Measurements from ENCODE around the gene MTREX. TPM values are rescaled to one million over a fixed set of nuclear protein-coding genes. Genes with fewer than 3 reads are reported as not detected.
"Not testable (repeated sequence)": the region's sequence is repeated elsewhere in the genome, so short reads cannot be mapped to it uniquely, and the experiment has no call there.

The MTREX gene
- 52.4 TPM for total RNA-seq
- long read RNA-seq, full-length matches to known transcripts, result 17 of 32 reads
- long read RNA-seq, partial matches to known transcripts, result 8 of 32 reads
- long read RNA-seq, other reads (novel, unspliced or antisense), result 7 of 32 reads

DNA sequence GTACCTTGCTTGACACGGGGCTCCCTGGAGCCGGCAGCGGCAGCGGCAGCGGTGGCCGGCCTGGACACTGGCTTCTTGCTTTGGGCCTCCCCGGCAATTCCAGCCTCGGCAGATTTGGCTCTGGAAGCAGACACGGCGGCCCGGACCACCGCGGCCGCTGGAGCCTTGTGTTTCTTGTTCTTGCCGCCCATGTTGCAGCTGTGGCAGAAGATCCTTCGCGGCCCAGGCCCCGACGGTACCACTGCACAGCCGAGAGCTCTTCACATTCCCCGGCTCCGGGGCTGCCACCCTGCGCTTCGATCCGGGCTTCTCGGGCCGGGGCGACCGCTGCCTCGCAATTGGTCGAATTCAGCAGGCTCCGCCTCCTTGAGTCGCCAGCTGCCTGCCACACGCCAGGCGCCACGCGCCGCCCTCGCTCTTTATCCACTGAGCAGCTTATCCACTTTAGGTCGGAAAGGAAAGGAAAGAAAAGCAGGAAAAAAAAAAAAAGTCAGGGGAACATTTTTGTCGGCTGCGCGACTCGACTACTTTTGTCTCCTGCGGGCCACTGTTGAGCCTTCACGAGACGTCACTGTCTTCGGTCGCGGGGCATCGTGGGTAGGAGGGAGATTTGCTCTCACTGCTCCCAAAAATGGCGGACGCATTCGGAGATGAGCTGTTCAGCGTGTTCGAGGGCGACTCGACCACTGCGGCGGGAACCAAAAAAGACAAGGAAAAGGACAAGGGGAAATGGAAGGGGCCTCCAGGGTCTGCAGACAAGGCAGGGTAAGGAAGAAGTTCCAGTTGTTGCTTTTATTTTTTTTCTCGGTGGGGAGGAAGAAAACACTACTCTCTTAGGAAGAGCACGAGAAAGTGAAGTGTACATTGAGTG is at the start of gene MTREX, which contains the start of gene DHX29:
MTREX (plus strand) TSS at position 607 of the 871 bp plus-strand sequence; CDS start at position 632, 25 bp downstream.
DHX29 (minus strand) TSS at position 312 of the 871 bp plus-strand sequence; CDS start at position 191, 121 bp downstream.
- peak; percentile 97 for DNase-seq (ENCODE audit: low spot score)
- intact Hi-C loops (cut with DNase I), result loop anchor here (10.0 kb wide), 1 partner anchor 133 kb away; the partner anchor contains the start of gene CDC20B

DNA sequence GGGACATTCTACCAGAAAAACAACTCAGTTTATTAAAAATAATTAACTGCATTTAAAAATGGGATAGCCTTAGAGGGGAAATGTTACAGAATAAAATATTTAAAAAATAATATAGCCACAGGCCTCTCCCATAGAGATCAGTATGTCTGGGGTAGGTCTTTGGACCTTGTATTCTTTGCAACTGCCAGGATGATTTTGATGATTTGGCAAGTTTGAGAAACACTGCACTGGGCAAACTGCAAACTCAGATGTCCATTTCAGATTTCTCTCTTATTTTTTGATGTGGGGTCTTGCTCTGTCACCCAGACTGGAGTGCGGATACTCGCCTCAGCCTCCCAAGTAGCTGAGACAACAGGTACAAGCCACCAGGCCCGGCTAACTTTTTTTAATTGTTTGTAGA is 49.5 kb upstream of the MTREX start:
- DNase-seq (ENCODE audit: low spot score), result no peak
- intact Hi-C loops (cut with DNase I), result no loop called here

DNA sequence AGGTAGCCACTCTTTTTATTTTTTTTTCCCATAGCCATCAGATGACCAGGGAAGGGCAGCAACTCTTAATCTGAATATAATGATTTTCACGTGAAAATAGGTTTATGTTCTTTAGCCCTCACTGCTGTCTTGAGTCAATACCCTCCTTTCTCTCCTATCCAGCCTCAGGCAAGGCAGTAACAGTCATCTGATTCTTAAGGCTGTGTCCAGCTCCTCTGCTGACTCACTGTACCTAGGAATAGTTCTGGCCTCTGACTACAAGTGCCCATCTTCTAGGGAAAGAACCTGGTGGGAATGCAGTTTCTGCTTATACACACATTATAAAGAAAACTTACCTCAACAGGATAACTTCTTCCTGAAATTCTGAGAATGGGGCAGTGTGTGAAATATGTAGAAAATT is 31.0 kb upstream of the MTREX start:
- intact Hi-C loops (cut with DNase I), result no loop called here
- DNase-seq (ENCODE audit: low spot score), result no peak

DNA sequence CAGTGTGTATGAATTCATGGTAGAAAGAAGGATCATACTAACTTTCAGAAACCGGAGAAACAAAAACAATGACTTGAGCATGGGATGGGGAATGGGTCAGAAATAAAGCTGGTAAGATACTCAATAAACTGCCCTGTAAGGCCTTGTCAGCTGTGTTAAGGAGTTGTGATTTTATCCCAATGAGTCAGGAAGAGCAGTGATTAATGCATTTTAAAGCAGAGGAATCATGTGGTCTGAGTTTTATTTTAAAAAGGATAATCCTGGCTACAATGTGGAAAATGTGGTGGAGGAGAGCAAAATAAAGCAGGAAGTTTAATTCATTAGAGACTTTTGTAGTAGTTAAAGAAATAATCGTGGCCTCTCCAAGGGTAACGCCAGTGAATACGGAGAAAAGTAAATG is 29.0 kb upstream of the MTREX start:
- intact Hi-C loops (cut with DNase I), result no loop called here

DNA sequence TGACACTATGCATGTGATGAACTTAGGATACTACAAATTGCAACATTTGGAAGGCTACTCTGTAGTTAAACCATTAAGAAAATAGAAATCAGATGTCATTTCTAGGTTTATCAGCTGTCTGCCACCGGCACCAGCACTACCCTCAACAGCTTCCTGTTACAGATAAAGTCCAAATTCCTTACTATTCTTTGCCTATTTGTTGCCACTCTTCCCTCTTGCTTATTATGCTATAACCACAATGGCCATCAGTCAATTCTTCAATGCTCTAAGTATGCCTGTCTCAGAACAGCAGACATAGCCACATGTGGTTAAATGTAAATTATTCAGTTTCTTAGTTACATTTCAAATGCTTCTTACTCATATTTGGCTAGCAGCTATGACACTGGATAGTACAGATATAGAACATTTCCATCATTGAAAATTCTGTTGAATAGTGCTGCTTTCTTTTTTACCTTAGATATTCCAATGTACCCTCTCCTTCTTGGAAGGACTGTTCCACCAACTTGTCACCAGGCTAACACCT is 21.3 kb upstream of the MTREX start:
- no peak for DNase-seq (ENCODE audit: low spot score)
- intact Hi-C loops (cut with DNase I), result no loop called here

More for the DNA sequence above, 29.0 kb upstream of the MTREX start:
- DNase-seq (ENCODE audit: low spot score), result no peak

DNA sequence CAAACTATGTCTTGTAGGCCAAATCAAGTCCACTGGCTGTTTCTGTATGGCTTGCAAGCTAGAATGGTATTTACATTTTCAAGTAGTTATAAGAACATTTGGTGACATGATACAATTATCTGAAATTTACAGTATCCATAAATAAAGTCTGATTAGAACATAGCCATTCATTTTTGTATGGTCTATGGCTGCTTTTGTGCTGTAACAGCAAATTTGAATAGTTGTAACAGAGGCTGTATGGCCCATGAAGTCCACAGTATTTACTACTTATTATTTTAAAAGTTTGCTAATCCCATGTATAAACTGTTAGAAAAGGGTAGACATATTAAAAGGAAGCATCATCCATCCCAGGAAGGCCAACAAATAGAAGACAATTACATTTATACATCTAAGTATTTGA is 18.0 kb upstream of the MTREX start:
- no peak for DNase-seq (ENCODE audit: low spot score)
- intact Hi-C loops (cut with DNase I), result no loop called here

DNA sequence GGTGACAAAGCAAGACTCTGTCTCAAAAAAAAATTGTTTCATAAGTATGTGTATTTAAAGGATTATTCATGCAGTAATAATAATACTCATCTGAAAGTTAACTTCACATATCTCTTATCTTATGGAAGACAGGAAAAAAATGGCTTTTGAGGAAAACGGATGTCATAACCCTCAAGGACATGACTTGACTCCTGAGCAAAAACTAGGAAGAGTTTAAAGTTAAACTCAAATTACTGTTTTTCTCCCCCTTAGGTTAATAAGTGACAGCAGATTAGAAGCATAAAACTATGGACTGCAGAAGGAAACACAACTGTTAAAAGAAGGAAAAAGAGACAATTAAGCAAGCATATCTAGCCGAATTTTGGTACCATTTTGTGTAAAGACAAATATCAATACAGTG is 16.8 kb upstream of the MTREX start:
- intact Hi-C loops (cut with DNase I), result no loop called here
- DNase-seq (ENCODE audit: low spot score), result no peak

DNA sequence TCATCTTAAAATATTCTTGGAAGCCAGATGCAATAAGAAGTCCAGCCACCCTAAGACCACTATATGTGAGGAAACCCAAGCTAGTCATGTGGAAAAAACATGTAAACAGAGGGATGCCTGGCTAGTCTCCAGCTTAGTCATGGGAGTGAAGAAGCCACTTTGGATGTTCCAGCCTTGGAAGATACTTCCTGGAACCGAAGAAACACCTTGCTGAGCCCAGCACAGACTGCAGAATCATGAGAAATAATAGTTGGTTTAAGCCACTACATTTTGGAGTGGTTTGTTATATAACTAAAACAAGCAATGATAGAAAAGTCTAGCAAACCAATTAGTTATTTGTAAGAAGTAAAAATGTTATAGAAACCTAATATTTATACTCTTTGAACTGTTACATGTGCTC is 12.9 kb upstream of the MTREX start:
- intact Hi-C loops (cut with DNase I), result no loop called here
- DNase-seq (ENCODE audit: low spot score), result no peak

DNA sequence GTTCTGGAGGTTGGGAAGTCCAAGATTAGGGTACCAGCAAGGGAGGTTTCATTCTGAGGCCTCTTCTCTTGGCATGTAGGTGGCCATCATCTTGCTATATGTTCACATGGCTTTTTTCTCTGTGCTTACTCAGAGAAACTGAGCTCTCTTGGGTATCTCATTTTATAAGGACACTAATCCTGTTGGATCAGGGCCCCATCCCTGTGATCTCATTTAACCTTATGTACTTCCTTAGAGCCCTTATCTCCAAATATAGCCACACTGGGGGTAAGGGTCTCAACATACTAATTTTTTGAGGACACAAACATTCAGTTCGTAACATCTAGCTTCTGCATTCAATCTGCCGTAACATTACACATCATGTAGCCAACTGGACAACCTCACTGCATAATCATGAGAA is 6.9 kb upstream of the MTREX start:
- intact Hi-C loops (cut with DNase I), result loop anchor here (10.0 kb wide), 1 partner anchor 126 kb away; the partner anchor contains the start of gene CDC20B
- DNase-seq (ENCODE audit: low spot score), result no peak

DNA sequence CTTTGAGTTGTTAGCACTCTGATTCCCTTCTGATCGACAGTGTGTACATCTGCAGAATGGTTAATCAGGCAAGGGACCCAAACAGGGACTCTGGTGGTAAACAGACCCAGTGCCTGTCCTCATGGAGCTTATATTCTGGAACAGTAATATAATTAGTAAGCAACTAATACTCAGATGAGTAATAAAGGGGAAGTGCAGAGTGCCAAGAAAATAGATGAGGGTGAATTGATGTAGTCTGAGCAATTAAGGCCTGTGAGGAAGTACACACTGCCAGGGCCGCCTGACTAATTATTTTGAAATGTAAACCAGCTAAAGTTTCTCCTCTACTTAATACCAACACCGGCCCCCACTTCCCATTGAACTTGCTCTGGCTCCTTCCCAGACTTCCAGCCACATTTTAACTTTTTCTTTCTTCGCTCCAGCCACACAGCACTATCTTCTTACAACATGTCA is 4.5 kb upstream of the MTREX start:
- intact Hi-C loops (cut with DNase I), result loop anchor here (10.0 kb wide), 1 partner anchor 128 kb away; the partner anchor contains the start of gene CDC20B
- DNase-seq (ENCODE audit: low spot score), result no peak

DNA sequence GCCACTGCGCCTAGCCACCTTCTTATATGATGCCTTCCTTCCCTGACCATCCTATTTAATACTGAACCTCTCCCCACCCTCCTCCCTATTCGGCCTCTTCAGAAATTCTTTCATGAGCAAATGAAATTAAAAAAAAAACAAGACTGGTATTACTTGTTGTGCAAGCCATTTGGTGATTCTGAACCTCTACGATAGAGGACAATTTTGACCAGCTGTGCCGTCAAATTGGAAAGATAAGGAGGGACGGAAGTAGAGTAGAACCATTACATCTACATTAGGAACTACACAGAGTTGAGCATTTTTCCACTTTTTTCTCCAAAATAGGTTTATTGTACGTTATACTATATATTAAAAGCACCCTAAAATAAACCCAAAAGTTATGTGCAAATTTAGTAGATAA is 3.2 kb upstream of the MTREX start:
- DNase-seq (ENCODE audit: low spot score), result no peak
- intact Hi-C loops (cut with DNase I), result loop anchor here (10.0 kb wide), 1 partner anchor 130 kb away; the partner anchor contains the start of gene CDC20B

DNA sequence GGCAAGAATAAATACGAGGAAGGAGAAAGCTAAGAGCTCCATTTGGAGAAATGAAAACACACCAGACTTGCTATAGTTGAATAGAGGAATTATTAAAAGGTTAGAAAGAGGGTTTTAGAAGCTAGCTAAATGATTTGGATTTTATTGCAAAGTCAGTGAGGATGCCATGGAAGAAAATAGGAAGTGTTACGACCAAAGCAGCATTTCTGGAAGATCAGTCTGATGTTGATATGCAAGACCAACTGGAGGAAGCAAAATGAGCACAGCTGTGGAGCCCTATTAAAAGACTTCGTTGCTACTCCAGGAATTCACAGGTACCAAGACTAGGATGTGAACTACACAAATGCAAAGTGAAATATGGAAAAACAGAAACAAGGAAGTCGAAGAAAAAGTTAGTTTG is 2.4 kb upstream of the MTREX start:
- intact Hi-C loops (cut with DNase I), result loop anchor here (10.0 kb wide), 1 partner anchor 131 kb away; the partner anchor contains the start of gene CDC20B

DNA sequence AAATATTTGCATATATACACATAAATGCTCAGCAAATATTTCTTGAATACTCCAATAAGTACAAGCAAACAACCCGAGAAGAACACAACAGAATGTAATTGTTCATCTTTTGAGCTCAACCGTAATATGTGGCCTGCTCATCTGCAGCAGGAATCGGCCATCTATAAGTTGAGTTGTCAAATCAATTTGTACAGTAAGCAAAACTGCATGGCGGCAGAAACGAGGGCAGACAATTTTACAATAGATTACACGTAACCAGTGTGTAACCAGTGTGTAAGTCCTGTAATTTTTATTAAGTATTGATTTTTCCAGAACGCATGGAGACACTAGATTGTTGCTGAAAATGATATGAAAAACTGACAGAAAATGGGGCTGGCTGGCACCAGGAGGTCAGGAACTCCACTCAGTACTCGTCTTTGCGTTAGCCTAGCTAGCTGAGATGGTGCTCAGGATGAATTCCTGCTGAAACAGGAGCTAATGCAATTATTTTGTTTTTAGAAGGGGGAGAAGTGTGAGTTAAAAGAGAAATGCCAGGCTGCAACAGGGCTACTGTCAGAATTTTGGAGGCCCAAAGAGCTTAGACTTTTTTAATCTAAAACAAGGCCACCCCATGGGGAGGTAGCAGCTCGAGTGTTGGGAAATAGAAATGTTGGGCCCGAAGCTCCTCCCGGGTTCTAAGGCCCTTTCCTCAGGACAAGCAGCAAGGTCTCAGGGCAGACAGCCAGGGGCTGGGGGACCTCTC is 977 bp upstream of the MTREX start:
- intact Hi-C loops (cut with DNase I), result loop anchor here (10.0 kb wide), 1 partner anchor 132 kb away; the partner anchor contains the start of gene CDC20B
- DNase-seq (ENCODE audit: low spot score), result no peak

More for the DNA sequence above, 2.4 kb upstream of the MTREX start:
- DNase-seq (ENCODE audit: low spot score), result no peak

DNA sequence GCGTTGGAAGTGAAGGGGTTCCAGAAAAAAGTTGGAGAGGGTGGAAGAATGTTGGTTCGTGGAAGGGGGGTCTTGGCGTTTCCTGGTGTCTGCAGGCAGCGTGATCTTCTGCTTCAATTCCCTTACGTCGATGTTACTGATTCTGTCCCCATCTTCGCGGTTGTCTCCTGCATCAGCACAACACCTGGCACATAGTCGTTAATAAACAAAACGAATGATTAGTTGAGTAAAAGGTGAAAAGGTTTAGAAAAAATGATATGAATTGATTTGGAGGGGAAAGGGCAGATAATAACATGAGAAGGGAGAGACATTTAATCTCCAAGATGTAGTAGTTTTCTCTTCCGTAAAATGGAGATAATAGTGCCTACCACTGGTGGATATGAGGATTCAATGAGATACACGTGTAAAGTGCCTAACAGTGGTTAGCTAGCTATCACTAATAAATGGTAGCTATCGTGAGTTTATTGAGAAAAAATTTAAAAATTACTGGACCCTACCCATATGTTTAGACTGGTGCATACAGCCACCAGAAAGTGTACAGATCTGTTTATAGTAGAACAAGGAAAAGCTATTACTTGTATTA is 556 bp downstream of the MTREX start:
- no peak for DNase-seq (ENCODE audit: low spot score)
- intact Hi-C loops (cut with DNase I), result loop anchor here (10.0 kb wide), 1 partner anchor 134 kb away; the partner anchor contains the start of gene CDC20B

DNA sequence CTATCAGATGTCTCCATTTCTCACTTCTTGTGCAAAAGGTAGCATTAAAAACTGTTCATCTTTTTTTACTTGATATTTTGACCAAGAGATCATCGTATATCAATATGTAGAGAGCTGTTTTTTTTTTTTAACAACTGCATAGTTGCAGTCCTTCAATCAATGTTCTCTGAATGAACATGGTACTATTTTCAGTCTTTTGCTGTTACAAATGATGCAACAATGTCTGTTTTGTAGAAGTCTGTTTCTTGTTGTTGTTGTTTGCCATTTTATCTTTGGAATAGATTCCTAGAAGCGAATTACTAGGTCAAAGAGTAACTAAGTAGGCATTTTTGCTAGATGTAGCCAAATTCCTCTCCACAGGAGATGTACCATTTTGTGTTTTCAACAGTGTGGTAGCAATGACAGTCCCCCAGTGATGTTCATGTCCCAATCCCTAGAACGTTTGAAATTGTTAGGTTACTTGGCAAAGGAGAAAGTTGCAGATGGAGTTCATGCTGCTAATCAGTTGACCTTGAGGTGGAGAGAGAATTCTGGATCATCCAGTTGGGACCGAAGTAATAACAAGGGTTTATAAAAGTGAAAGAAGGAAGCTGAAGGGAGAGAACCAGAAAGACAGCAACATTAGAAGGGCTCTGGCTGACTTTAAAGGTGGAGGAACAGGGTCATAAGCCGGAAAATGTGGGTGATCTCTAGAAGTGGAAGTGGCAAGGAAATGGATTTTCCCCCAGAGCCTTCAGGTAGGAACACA is 6.3 kb downstream of the MTREX start:
- no peak for DNase-seq (ENCODE audit: low spot score)
- intact Hi-C loops (cut with DNase I), result no loop called here

DNA sequence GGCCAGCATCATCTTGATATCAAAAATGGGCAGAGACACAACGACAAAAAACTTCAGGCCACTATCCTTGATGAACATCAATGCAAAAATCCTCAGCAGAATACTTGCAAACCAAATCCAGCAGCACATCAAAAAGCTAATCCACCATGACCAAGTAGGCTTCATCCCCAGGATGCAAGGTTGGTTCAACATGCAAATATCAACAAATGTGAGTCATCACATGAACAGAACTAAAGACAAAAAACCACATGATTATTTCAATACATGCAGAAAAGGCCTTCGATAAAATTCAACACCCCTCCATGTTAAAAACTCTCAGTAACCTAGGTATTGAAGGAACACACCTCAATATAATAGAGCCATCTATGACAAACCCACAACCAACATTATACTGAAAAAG is 8.5 kb downstream of the MTREX start:
- intact Hi-C loops (cut with DNase I), result no loop called here
- no peak for DNase-seq (ENCODE audit: low spot score)

DNA sequence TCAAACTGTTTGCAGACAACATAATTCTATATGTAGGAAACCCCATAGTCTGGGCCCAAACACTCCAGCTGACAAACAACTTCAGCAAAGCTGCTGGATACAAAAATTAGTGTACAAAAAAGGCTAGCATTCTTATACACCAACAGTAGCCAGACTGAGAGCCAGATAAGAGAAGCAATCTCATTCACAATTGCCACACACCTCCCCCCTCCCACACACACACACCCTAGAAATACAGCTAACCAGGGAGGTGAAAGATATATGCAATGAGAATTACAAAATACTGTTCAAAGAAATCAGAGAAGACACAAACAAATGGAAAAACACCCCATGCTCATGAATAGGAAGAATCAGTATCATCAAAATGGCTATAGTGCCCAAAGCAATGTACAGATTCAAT is 9.0 kb downstream of the MTREX start:
- DNase-seq (ENCODE audit: low spot score), result no peak
- intact Hi-C loops (cut with DNase I), result no loop called here

DNA sequence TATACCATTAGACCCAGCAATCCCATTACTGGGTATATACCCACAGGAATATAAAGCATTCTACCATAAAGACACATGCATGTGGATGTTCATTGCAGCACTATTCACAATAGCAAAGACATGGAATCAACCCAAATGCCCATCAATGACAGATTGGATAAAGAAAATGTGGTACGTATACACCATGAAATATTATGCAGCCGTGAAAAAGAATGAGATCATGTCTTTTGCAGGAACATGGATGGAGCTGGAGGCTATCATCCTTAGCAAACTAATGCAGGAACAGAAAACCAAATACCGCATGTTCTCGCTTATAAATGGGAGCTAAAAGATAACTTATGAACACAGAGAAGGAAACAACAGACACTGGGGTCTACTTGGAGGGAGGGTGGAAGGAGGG is 10.4 kb downstream of the MTREX start:
- DNase-seq (ENCODE audit: low spot score); intact Hi-C loops (cut with DNase I): not testable (repeated sequence)

DNA sequence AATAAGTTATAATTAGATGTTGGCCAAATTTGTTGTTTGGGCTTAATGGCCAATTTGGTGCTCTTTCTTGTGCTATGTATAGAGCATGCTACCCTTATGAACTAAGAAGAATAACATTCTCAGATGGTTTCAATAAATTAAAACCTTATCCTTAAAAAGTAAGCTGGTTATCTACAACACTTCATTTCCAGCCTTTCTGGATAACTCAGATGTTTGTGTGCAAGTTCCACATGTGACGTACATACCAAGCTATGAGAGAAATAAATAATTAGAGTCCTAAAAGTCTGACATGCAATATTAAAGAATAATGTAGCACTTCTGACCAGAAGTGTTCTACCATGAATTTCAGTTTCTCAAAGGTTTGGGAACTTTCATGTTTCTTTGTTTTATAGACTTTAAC is 11.7 kb downstream of the MTREX start:
- intact Hi-C loops (cut with DNase I), result no loop called here
- no peak for DNase-seq (ENCODE audit: low spot score)
